ENCODE measurements around the gene KRT82.
"Not testable (repeated sequence)": the region's sequence is repeated elsewhere in the genome, so short reads cannot be mapped to it uniquely, and the experiment has no call there.

The KRT82 gene

GRCh38 chr12:52405922-52406385 lies at the start of gene KRT82:
Gene KRT82, minus strand, starts transcription at chr12:52406335. Its CDS starts 58 bp downstream, at chr12:52406277.
- H3K4me3 ChIP-seq (ENCODE audit: low read depth, low read length), result no peak within 1 kb of the TSS
- no peak for DNase-seq (ENCODE audit: low read depth)
- no peak for TF ChIP-seq CTCF (IDR thresholded peaks at IDR 0.05; ENCODE audit: low read depth, low read length, missing control alignments)

- DNase-seq (ENCODE audit: low read depth), result no peak
- no peak overlapping the region for H3K4me3 ChIP-seq (ENCODE audit: low read depth, low read length)
- TF ChIP-seq CTCF (IDR thresholded peaks at IDR 0.05; ENCODE audit: low read depth, low read length, missing control alignments), result no peak
Measured at GRCh38 chr12:52455821-52456220, 49.7 kb upstream of the KRT82 start.

- H3K4me3 ChIP-seq (ENCODE audit: low read depth, low read length), result no peak overlapping the region
- TF ChIP-seq CTCF (IDR thresholded peaks at IDR 0.05; ENCODE audit: low read depth, low read length, missing control alignments), result no peak
- DNase-seq (ENCODE audit: low read depth), result no peak
Measured at GRCh38 chr12:52454411-52455201, 48.5 kb upstream of the KRT82 start.

- H3K4me3 ChIP-seq (ENCODE audit: low read depth, low read length), result no peak within 1 kb of the TSS
- no peak for DNase-seq (ENCODE audit: low read depth)
- TF ChIP-seq CTCF (IDR thresholded peaks at IDR 0.05; ENCODE audit: low read depth, low read length, missing control alignments), result no peak
Measured at GRCh38 chr12:52452101-52452500, 46.0 kb upstream of the KRT82 start, which contains the start of gene KRT6B. Gene KRT6B, minus strand, starts transcription at chr12:52452146. Its CDS starts 68 bp downstream, at chr12:52452078.

- no peak for DNase-seq (ENCODE audit: low read depth)
- no peak for TF ChIP-seq CTCF (IDR thresholded peaks at IDR 0.05; ENCODE audit: low read depth, low read length, missing control alignments)
Measured at GRCh38 chr12:52448228-52448627, 42.1 kb upstream of the KRT82 start.

GRCh38 chr12:52447196-52447595 lies 41.1 kb upstream of the KRT82 start:
- not testable (repeated sequence) for DNase-seq (ENCODE audit: low read depth); H3K4me3 ChIP-seq (ENCODE audit: low read depth, low read length)

More at GRCh38 chr12:52448228-52448627, 42.1 kb upstream of the KRT82 start:
- no peak overlapping the region for H3K4me3 ChIP-seq (ENCODE audit: low read depth, low read length)

GRCh38 chr12:52446367-52447045 lies 40.4 kb upstream of the KRT82 start:
- no peak overlapping the region for H3K4me3 ChIP-seq (ENCODE audit: low read depth, low read length)
- no peak for DNase-seq (ENCODE audit: low read depth)
- TF ChIP-seq CTCF (IDR thresholded peaks at IDR 0.05; ENCODE audit: low read depth, low read length, missing control alignments), result no peak

Data from GM12864 (cell line).